Measurements from ENCODE around the gene LRCH1. TPM values are rescaled to one million over a fixed set of nuclear protein-coding genes. Genes with fewer than 3 reads are reported as not detected.

Gene LRCH1
- total and polyA plus RNA-seq, 4 donors: 2.6 to 6.6 (median 3.4) TPM

DNA sequence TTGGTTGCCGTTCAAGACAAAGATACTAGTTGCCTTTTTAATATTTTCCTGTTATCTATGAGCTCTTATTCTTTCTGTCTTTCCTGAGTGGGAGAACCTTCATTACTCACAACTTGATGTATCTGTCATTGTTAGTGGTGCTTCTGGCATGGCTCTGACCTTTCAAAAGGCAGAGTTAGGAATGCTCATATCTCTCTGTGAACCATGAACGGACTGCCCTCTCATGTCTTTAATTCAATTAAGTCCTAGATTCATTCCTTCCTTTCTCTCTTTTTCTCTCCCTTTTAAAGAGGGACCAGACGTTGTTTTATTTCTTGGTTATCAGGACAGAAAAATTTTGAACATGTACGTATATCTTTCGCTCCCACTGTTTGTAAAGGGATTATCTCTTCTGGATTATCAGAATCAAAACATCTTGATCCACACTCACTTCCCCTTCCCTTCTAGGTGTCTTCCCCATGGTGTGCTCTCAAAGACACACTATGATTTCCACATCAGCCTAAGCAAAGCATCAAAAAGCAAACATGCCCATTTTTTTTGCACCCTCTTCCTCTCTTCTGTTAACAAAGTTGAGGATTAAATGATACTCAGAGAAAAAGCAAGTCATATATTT is 90.3 kb downstream of the LRCH1 start:
- 78% methylated on average over 5 of the region's 5 CpGs for WGBS
- no peak for DNase-seq (ENCODE audit: low spot score)
- Histone ChIP-seq H3K4me1 (ENCODE audit: control insufficient read depth in 4 of 4, insufficient read depth in 4 of 4, low read length in 3 of 4) (peaks cover 10 to 36% (median 19%) of the 10 kb centered on the region in 4 donors), H3K9me3 (ENCODE audit: control insufficient read depth in 4 of 4, low read length in 3 of 4) (no peaks in the 10 kb centered on the region), H3K36me3 (ENCODE audit: control insufficient read depth in 4 of 4, insufficient read depth in 3 of 4, low read depth in 1 of 4, low read length in 3 of 4) (no peaks in the 10 kb centered on the region), H3K27ac (ENCODE audit: low read depth in 1 of 2, low read length in 2 of 2) (no peak overlapping the region), H3K9ac (ENCODE audit: low read depth in 1 of 2, low read length in 2 of 2) (no peak overlapping the region), H3K27me3 (ENCODE audit: control insufficient read depth in 4 of 4, insufficient read depth in 4 of 4, low read length in 3 of 4) (no peaks in the 10 kb centered on the region), H3K4me3 (ENCODE audit: low read depth in 1 of 3, low read length in 3 of 3) (no peak overlapping the region)
- TF ChIP-seq, protein P1, sequence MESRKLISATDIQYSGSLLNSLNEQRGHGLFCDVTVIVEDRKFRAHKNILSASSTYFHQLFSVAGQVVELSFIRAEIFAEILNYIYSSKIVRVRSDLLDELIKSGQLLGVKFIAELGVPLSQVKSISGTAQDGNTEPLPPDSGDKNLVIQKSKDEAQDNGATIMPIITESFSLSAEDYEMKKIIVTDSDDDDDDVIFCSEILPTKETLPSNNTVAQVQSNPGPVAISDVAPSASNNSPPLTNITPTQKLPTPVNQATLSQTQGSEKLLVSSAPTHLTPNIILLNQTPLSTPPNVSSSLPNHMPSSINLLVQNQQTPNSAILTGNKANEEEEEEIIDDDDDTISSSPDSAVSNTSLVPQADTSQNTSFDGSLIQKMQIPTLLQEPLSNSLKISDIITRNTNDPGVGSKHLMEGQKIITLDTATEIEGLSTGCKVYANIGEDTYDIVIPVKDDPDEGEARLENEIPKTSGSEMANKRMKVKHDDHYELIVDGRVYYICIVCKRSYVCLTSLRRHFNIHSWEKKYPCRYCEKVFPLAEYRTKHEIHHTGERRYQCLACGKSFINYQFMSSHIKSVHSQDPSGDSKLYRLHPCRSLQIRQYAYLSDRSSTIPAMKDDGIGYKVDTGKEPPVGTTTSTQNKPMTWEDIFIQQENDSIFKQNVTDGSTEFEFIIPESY (IDR thresholded peaks at IDR 0.05): no peak
- TF ChIP-seq, protein P2, sequence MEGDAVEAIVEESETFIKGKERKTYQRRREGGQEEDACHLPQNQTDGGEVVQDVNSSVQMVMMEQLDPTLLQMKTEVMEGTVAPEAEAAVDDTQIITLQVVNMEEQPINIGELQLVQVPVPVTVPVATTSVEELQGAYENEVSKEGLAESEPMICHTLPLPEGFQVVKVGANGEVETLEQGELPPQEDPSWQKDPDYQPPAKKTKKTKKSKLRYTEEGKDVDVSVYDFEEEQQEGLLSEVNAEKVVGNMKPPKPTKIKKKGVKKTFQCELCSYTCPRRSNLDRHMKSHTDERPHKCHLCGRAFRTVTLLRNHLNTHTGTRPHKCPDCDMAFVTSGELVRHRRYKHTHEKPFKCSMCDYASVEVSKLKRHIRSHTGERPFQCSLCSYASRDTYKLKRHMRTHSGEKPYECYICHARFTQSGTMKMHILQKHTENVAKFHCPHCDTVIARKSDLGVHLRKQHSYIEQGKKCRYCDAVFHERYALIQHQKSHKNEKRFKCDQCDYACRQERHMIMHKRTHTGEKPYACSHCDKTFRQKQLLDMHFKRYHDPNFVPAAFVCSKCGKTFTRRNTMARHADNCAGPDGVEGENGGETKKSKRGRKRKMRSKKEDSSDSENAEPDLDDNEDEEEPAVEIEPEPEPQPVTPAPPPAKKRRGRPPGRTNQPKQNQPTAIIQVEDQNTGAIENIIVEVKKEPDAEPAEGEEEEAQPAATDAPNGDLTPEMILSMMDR (IDR thresholded peaks at IDR 0.05; ENCODE audit: low read depth, low read length, missing input control): no peak
- TF ChIP-seq TAF1 (conservative IDR thresholded peaks at IDR 0.05): no peak
- TF ChIP-seq HNF4G (IDR thresholded peaks at IDR 0.05): no peak
- no peak for TF ChIP-seq SP1 (IDR thresholded peaks at IDR 0.05)
- no peak for TF ChIP-seq EGR1 (IDR thresholded peaks at IDR 0.05; ENCODE audit: low read depth in 2 of 2)
- no peak for TF ChIP-seq FOXA1 (IDR thresholded peaks at IDR 0.05)
- TF ChIP-seq GABPA (IDR thresholded peaks at IDR 0.05 in 1 of 2, conservative IDR thresholded peaks at IDR 0.05 in 1 of 2): no peak
- no peak for TF ChIP-seq NR2F2 (IDR thresholded peaks at IDR 0.05)
- TF ChIP-seq FOXA2 (IDR thresholded peaks at IDR 0.05): no peak
- TF ChIP-seq, protein P3, sequence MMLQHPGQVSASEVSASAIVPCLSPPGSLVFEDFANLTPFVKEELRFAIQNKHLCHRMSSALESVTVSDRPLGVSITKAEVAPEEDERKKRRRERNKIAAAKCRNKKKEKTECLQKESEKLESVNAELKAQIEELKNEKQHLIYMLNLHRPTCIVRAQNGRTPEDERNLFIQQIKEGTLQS (IDR thresholded peaks at IDR 0.05): no peak
- TF ChIP-seq, protein P4, sequence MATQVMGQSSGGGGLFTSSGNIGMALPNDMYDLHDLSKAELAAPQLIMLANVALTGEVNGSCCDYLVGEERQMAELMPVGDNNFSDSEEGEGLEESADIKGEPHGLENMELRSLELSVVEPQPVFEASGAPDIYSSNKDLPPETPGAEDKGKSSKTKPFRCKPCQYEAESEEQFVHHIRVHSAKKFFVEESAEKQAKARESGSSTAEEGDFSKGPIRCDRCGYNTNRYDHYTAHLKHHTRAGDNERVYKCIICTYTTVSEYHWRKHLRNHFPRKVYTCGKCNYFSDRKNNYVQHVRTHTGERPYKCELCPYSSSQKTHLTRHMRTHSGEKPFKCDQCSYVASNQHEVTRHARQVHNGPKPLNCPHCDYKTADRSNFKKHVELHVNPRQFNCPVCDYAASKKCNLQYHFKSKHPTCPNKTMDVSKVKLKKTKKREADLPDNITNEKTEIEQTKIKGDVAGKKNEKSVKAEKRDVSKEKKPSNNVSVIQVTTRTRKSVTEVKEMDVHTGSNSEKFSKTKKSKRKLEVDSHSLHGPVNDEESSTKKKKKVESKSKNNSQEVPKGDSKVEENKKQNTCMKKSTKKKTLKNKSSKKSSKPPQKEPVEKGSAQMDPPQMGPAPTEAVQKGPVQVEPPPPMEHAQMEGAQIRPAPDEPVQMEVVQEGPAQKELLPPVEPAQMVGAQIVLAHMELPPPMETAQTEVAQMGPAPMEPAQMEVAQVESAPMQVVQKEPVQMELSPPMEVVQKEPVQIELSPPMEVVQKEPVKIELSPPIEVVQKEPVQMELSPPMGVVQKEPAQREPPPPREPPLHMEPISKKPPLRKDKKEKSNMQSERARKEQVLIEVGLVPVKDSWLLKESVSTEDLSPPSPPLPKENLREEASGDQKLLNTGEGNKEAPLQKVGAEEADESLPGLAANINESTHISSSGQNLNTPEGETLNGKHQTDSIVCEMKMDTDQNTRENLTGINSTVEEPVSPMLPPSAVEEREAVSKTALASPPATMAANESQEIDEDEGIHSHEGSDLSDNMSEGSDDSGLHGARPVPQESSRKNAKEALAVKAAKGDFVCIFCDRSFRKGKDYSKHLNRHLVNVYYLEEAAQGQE (IDR thresholded peaks at IDR 0.05): no peak
- TF ChIP-seq JUND (IDR thresholded peaks at IDR 0.05): no peak
- TF ChIP-seq, protein P5, sequence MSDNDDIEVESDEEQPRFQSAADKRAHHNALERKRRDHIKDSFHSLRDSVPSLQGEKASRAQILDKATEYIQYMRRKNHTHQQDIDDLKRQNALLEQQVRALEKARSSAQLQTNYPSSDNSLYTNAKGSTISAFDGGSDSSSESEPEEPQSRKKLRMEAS (IDR thresholded peaks at IDR 0.05): no peak
- no peak for TF ChIP-seq RXRA (IDR thresholded peaks at IDR 0.05)
- no peak for TF ChIP-seq RAD21 (IDR thresholded peaks at IDR 0.05)
- TF ChIP-seq HNF4A (conservative IDR thresholded peaks at IDR 0.05): no peak
- no peak for TF ChIP-seq YY1 (IDR thresholded peaks at IDR 0.05)
